ENCODE results near the gene LTBP1.

The LTBP1 gene

DNA sequence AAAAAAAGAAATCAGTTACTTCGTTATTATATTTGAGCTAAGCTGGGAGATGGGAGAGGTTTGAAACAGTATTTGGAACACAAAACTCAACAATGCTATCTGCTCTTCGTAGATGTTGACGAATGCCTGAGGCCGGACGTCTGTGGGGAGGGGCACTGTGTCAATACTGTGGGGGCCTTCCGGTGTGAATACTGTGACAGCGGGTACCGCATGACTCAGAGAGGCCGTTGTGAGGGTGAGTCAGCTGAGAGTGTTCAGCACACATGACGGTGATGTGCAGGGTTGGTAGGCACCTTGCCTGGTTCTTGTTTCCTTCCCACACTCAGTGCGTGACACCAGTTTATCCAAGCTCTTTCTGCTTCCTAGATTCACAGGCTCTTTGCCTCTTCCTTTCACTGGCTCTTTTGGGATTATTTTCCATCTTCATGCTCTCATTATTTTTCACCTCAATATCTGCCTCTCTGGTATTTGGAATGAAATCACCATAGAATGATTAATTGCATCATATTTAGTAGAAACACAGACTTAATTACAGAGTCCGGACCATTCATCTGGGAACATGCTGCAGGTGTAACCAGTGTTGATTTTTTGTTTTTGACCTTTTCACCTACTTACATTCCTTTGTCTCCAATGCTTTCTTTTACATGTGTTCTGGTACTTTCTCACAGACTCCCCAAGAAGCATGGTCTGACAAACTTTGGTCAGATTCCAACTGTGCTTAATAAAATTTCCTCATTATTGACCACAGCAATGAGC is 329.1 kb downstream of the LTBP1 start:
- DNase-seq, result peak; percentile 14

DNA sequence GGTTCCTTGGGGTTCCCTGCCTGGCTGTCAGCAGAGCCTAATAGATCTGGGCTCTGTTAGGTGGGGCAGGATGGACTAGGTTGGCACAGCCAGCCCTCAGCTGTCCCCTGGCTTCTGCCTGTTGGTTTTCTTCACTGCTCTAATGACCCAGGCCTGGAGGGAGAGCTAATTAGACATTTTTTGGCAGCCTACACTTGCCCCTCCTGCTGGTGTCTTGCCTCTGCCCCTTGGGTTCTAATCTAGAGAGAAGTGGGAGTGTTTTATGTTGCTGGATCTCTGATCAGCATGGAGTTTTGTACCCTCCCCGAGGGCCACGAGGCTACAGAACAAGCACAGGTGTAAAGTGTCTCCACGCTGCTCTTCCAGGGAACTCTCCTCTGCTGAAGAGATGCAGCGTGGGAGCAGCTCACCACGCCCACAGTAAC is 330.3 kb downstream of the LTBP1 start:
- DNase-seq, result no peak

DNA sequence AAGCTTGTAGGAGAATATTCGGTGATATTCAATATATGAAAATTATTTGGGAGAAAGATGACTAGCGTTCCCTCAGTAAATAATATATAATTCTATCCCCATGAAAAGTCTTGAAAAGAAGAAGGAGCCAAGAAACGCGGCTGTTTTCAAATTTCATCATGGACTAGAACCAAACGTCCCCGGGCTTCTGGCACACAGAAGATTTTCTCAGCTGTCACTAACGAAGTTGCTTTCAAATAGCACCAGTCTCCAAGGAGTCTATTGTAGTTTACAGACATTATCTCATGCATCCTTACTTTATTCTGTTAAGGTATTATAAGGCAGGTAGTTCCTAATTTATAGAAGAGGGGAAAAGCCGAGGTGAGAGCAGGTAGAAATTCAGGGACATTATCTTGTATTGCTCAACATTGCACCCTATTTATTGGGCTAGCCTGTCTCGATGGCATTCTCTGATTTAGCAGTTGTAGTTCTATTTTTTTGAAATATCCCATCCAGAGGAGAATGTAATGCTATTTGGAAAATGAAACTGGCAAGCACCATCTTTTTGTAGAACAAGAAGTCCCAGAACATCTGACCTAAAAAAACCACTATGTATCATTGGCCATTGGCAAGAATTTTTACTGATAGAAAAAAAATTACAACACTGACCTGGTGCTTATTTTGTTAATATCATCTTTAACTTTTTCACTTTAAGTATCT is 331.6 kb downstream of the LTBP1 start:
- DNase-seq, result no peak

DNA sequence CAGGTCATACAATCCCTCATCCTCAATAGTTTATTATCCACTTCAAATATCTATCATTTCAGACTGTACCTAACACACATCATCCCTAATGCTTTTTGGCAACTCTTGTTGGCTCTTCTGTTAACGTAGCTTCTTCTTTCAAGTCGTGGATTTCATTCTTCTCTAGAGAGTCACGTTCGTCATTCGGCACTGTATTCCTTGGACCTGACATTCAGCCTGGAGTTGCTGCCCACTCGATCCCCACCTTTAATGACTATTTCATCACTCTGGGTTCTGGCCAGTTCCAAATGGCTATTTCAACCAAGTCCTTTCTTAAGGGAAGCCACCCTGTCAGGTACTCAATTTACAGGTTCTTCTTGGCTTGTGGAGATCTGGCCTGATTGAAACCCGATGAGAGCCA is 337.5 kb downstream of the LTBP1 start:
- DNase-seq, result no peak

DNA sequence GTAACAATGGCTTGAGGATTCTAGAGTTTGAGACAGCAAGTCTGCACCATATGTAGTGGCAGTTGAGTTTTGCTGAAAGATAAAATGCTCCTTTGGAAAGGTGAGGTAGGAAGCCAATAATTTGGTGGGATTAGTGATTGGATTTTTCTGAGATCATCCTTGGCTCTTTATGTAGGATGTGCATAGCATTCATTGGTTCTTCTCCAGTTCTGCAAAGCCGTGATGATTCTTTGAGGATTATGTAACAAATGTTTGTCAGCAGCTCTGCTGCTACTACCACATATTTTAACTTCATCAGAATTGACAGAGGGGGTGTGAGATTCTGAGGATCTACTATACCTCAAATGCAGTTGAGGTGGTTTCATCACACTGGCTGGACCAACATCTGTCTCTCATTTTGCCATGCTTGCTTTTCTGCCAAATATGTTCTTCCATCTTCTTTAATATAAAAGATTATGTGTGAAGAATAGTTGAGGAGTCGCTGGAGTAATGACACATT is 340.8 kb downstream of the LTBP1 start:
- DNase-seq, result no peak

DNA sequence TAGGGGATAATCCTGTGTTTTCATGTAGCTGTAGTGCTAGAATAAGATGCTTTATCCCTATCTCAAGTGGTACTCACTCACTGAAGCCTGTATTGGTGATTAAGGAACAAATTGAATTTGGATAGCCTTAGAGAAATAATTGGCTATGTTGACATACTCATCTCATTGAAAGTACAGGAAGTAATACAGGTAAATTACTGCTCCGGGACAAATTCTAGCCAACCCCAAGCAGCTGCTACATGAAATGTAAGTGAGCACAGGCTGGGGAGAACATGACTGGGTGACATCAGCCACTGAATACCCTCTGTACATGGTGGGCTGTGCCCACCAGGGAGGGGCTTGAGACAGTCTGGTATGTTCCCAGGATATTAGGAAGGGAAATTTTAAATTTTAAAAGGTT is 341.3 kb downstream of the LTBP1 start:
- no peak for DNase-seq

DNA sequence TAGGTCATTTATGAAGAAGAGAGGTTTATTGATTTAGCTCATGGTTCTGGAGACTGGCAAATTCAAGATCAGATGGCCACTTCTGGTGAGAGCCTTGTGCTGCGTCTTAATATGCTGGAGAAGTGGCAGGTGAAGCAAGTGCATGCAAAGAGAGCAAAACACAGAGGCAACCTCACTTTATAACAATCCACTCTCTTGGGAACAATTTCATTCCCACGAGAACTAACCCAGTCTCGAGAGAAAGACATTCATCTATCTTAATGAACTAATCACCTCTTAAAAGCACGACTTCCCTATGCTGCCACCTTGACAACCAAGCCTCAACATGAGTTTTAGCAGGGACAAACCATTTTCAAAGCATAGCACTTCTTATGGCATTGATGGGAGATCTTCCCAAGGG is 343.2 kb downstream of the LTBP1 start:
- no peak for DNase-seq

DNA sequence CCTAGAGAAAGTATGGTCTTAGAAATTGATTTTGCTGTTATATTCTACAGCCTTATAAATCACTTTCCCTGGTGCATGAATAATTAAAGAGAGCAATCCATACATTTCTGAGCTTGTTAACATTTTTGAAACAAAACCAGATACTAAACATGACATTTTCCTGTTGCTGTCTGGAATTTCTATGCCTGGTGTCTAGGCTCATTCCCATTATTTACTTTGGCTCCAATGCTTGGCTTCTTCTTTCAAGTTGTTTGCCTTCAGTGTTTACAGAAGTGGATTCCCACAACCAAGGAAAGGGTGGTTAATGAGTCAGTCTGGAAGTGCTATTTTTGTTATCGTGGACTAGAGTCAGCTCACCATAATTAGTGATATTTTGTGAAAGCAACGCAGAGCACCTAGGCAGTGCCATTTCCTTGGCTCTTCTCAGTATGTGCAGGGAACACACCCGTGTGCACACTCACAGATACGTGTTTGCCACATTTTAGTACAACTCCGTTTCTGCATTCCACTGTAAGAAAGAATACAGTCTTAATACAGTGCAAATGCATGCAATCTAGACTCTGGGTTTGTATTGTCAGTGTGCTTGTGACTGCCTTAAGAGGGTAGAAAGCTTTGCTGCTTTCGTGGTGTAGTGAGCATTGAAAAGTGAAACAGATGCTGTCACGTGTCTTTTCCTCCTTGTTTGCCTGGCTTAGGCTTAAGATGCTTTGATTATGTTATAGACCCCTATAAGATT is 344.7 kb downstream of the LTBP1 start:
- DNase-seq, result no peak

DNA sequence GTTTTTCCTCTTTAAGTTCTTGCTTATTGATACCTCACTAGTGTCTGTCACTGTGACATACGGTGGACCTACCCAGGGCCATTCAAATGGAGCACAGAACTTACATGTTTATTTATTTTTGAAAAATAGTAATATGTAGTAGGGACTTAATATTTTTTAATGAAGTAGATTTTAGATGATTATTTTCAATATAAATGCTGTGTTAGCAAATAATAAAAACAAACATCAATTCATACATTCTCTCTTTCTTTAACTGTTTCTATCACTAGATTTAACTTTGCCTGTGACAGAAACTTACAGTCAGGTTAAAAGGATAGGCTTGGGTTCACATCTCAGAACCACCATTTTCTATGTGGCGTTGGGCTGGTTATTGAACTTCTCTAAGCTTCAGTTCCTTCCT is 345.3 kb downstream of the LTBP1 start:
- DNase-seq, result no peak

DNA sequence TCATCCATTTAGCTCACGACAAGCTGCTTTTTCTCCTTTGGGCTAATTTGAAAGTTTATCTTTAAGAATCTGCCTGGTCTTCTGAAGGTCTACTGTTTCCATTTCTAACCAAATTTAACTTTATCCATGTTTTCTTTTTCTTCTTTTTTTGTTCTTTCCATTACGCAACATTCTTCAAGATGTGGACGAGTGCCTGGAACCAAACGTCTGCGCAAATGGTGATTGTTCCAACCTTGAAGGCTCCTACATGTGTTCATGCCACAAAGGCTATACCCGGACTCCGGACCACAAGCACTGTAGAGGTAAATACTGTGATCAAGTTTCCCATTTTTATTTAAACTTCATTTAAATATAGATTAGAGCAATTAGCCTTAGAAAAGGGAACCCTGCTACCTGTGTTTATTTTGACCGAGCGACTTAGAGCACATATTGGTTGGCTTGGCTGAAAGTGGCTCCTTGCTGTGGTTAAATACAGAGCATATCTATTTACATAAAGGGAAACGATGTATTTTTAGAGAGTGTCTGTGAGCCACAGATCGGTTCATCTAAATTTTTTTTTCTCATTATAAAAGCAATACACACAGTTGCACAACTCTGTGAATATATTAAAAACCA is 346.3 kb downstream of the LTBP1 start:
- DNase-seq, result no peak

DNA sequence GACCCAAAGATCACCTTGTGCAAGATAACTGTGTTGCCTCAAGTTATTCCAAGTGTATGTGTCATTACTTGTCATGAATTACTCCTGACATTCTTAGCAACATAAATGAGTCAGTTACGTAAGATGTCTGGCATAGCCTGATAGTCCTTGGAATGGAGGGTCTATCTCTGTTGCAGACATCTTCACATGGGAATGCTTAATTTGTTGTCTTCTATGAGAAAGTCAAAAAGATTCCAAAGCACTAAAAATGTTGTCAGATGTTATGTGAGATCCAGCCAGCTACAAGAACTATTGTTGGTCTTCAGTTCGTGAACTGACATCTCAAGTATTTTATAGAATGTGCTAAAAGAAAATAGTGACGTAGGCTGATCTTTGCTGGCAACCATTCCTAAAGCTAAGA is 351.5 kb downstream of the LTBP1 start:
- DNase-seq, result no peak

DNA sequence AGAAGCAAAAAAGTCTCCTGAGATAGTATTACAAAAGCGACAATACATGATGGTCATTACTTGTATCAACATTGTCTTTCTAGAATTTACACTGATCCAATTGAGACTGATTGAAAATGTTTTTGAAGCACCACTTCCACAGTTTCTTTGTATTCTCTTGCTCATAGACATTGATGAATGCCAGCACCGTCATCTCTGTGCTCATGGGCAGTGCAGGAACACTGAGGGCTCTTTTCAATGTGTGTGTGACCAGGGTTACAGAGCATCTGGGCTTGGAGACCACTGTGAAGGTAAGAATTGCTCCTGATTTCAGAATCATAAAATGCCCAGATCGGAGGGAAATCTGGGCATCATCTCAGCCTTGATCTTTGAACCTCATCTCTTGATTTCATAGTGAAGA is 354.6 kb downstream of the LTBP1 start:
- DNase-seq, result no peak

DNA sequence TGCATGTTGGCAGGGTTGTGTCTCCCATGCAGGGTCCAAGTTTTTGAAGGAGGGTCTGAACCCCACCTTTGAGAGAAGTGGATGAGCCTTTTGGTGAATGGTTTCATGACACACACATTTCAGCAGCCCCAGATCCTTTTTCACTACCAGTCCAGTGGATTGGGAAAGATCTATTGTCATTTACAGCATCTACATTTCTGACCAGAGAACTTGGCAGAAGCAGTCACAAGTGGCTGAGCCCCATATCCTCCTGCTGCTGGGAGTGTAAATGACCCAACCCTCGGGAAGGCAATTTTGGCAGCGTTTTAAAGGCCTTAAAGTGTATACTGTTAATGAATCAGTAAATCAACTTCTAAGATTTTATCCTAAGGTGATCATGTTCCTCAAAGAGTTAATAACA is 355.6 kb downstream of the LTBP1 start:
- DNase-seq, result no peak

DNA sequence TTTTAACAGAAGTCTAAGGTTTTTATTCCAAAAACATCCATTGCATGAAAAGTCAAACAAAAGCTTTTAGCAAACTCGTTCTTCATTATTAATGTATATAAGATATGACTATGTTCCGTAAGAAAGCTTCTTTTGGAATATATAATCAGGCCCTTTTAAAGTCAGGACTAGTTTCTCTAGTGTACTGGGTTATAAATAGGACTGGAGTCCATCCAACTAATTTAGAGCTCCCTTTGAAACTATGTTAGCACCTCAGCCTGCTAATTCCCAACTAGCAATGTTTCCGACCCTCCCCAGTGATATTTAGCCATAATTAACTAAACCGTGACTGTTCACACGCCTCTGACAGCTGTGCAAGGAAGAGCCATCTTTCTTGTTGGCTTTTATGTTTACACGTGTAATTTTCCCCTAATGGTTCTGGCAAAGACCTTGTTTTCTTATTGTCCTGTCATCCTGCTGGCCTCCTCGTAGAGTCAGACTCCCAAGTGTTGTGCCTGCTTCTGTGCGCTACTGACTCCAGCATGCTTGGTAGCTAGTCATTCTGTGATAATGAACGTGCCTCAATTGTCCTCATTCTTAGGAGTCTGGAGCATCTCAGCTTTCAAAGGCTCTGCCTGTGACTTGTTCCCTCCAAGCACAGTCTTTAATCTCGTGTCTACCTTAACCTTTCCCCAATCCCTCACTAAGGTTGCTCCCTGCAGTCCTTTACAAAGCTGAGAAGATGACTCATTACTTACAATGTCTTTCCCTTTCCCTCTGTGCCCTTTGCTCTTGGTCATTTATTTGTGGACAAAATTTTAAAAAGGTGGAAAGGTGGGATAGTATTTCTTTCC is 357.5 kb downstream of the LTBP1 start:
- DNase-seq, result no peak

DNA sequence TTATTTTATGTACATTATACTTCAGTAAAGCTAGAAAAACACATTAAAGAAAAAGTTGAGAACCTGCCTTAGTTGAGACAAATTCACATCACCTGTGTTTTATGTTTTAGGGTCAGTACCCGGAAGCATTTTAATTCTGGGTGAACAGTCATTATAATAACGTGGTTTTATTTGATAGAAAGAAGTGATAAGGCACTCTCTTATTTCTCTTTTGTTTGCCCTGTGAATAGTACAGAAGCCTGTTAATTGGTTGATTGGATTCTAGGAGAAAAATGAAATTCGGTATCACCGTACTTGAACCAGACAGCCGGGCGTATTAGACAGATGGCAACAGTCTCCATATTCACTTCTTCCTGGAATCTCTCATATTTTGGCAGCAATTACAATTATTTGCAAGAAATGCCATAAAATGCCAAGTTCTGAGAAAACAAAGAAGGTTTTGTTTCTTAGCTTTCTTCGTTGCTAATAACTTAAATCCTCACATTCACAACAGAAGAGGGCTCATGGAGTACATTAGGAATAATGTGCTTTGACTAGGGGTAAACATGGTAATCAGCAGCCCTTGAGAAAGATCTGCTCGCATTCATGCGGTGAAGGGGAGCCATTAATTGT is 361.0 kb downstream of the LTBP1 start:
- no peak for DNase-seq

DNA sequence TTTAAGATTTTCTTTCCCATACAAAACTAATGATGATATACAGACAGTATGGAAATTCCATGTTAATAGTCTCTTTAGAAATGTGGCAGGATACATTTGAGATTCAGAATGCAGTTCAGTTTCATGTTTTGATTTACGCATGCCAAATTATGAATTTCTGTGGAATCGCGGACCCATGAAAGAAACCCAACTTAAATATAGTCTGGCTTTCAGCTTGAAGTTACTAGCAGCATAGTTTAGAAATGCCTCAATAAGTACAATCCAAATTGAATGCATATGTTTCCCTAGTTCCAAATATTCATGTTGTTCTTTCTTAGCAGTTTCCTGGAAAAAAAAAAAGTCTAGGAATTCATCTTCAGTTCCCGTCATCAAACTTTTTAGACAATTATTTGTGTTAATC is 365.6 kb downstream of the LTBP1 start:
- DNase-seq, result no peak

DNA sequence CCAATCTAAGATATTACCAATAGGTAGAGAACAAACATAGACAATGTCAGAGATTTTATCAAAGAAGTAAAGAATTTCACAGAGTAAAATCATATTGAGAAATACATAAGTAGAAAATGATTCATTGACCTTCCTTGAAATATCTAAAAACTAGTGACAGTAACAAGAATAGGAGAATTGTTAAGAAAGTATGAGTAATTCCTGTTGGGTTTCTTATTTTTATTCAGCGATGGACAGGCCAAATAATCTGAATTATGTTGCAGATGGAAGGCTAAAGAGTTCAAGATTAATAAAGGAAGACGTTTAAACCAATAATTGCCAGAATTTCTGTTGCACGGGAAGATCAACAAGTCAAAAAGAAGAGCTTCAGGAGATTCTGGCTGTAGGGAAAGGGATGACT is 366.3 kb downstream of the LTBP1 start:
- DNase-seq, result no peak

DNA sequence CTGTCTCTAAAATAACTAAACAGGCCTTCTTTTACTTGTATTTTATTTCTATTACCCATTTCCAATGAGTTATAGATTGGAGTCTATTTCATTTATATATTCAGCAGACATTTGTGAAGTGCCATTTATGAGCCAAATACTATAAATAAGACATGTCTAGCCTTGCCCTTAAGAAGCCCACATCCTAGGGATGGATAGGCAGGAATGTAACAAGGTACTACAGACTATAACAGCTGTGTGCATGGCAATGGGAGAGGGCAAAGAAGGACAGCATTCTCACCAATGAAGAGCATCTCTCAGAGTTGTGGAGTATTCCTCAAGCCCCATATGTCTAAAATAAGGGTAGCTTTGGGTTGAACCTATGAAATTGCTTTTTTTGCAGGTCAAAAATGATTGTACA is 367.8 kb downstream of the LTBP1 start:
- DNase-seq, result no peak

DNA sequence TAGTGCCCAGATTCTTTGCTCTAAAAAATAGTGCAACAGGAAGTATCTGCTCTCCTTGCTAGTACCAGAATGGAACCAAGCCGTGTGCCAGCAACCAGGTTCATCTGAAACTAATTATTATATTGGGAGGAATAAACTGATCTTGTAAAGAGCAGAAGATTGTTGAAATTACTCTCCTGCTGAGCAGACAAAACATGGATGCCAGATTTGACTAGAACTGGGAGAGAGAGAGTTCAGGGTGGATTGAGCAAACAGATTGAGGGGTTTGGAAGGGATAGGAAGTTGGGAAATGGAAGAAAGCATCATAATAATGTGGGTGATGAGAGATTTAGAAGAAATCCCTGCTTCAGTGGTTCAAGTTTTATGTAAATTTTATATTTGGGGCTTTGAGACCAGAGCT is 369.6 kb downstream of the LTBP1 start:
- DNase-seq, result no peak

DNA sequence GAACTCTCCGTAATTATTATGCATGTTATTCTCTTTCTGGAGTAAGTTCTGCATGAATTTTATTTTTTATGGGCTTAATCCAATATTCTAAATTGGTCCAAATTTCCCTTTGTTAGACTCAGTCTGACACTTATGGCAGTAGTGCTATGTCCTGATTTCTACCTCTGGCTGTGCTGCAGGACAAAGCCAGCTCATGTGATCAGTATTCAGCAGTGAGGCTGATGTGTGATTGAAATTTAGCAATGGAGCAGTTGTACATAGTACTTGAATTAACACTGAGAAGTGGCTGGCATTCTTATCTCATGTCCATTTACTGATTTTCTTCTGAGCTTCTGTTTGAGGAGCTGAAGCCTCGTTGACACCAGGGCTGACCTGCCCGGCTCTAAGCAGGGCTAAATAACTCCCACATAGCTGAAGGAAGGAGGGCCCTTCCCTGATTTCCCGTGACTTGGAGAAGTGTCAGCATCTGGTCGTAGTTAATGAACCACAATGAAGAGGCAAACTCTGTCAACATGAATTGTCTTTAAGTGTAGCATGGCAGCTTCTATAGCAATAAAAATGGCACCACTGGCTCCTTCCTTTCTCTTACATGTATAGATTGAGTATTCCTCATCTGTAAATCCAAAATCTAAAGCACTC is 370.7 kb downstream of the LTBP1 start:
- no peak for DNase-seq

DNA sequence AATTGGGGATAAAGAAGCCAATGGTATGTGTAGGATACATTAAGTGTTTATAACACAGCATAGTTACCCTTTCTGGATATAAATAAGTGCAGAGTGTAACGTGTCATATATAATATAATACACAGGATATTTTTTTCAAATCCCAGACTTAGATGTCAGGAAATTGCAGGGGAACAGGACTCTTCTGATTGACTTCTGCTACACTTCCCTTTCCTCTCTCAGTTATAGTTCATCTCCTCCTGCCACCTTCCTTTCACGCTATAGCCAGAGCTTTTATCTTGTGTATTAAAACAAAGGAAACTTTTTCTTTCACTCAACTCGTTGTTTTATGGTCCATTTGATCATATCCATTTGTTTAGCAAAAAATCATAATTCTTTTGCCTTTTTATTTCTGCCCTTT is 371.7 kb downstream of the LTBP1 start:
- no peak for DNase-seq

DNA sequence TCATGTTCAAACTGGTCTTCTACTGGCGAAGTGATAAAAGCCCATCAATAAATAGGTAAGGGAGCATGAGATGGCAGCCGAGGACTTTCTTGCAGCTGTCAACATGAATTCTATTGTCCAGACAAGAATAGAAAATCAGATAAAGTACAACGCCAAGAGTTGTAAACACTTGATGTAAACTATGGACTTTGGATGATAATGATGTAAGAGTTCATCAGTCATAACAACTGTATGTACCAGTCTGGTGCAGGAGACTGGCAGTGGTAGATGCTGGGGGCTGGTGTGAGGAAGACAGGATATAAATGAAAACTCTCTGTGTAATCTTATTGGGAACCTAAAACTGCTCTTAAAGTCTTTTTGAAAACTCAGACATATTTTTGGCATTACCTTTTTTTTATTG is 373.8 kb downstream of the LTBP1 start:
- DNase-seq, result no peak
